GM18526 (cell line): ENCODE measurements around the gene QTRT2.

Source experiments
- POLR2A ChIP-seq: IDR thresholded peaks from 3 replicates; pipeline ENCODE4 v1.6.1; 2011; ENCODE audit not compliant: insufficient read length; ENCODE audit errors: extremely low read depth

QTRT2 gene

GRCh38 chr3:114132500-114132899 lies 76.0 kb downstream of the QTRT2 start:
- TF ChIP-seq POLR2A: no peak

GRCh38 chr3:114133947-114134346 lies 77.4 kb downstream of the QTRT2 start:
- TF ChIP-seq POLR2A: no peak
